ENCODE measurements around the gene TMTC1. TPM values are rescaled to one million over a fixed set of nuclear protein-coding genes. Genes with fewer than 3 reads are reported as not detected.

TMTC1 gene
- total and polyA plus RNA-seq, 2 experiments from 2014 or later = 6.8 to 14.0 TPM

DNA sequence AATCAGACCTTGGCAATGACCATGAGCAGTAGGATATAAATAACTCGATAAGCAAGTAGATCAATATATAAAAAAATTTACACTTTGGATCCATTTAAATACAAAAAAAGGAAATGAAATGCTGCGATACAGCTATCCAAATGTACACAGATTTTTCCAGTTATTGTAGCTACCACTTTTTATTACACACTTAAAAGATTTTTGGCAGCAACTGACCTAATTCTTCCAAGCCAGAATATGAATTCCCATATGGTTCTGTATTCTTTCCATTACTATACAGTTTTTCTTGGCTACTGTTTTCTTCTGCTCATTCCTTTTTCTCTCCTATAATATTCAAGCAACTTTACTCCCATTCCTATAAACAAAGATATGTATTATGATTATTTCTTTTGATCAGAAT is 52.2 kb downstream of the TMTC1 start:
- 60% methylated on average over 2 of the region's 2 CpGs for WGBS (ENCODE audit: low lambda C conversion rate, missing lambda C conversion rate)
- H3K9me3 ChIP-seq (ENCODE audit: low read depth) = no peaks in the 10 kb centered on the region
- no peaks in the 10 kb centered on the region for H3K36me3 ChIP-seq (replicated peaks; ENCODE audit: insufficient read depth, low read depth)
- H3K79me2 ChIP-seq = no peaks in the 10 kb centered on the region
- no peak overlapping the region for H3K4me2 ChIP-seq
- no peaks in the 10 kb centered on the region for H3K27me3 ChIP-seq
- H3K4me3 ChIP-seq = no peak overlapping the region
- H3K27ac ChIP-seq = no peak overlapping the region
- H3K9me2 ChIP-seq (replicated peaks; ENCODE audit: insufficient read depth) = no peaks in the 10 kb centered on the region
- no peak for TF ChIP-seq EZH2 (IDR thresholded peaks at IDR 0.05; ENCODE audit: borderline replicate concordance)
- no peak for TF ChIP-seq CTCF (IDR thresholded peaks at IDR 0.05; ENCODE audit: poor library complexity)
- no peak for TF ChIP-seq EZH2phosphoT487 (IDR thresholded peaks at IDR 0.05; ENCODE audit: low read depth, severe bottlenecking, unreplicated experiment)
- peaks cover 5% of the 10 kb centered on the region for H3K4me1 ChIP-seq (ENCODE audit: insufficient read depth)
- no peaks in the 10 kb centered on the region for H4K20me1 ChIP-seq (ENCODE audit: insufficient read depth, poor library complexity, severe bottlenecking)
- no peak overlapping the region for H2AFZ ChIP-seq
- no peak for DNase-seq (ENCODE audit: low spot score)

DNA sequence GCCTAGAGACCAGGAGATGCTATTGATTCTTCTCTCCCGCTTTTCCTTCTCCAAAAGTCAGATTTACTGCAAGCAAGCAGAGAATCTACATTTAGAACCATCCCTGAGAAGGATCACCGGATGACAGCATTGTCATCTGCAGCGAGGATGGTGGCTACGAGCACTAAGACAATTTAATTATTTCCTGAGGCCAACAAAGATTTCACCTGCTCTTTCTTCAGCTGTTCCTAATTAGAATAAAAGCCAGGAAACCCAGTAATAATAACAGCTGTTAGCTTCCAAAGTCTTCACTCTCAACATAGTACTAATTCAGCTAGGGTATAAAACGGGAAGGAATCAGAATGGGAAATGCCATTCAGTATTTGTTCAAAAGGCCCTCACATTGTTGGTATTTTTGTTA is 53.3 kb downstream of the TMTC1 start:
- no peaks in the 10 kb centered on the region for H3K27me3 ChIP-seq
- no peak overlapping the region for H3K4me3 ChIP-seq
- no peak overlapping the region for H3K27ac ChIP-seq
- no peak overlapping the region for H3K4me2 ChIP-seq
- no peaks in the 10 kb centered on the region for H4K20me1 ChIP-seq (ENCODE audit: insufficient read depth, poor library complexity, severe bottlenecking)
- no peak for DNase-seq (ENCODE audit: low spot score)
- H3K9me2 ChIP-seq (replicated peaks; ENCODE audit: insufficient read depth) = no peaks in the 10 kb centered on the region
- H3K4me1 ChIP-seq (ENCODE audit: insufficient read depth) = peaks cover 5% of the 10 kb centered on the region
- no peaks in the 10 kb centered on the region for H3K9me3 ChIP-seq (ENCODE audit: low read depth)
- no peak for TF ChIP-seq CTCF (IDR thresholded peaks at IDR 0.05; ENCODE audit: poor library complexity)
- no peak for TF ChIP-seq EZH2phosphoT487 (IDR thresholded peaks at IDR 0.05; ENCODE audit: low read depth, severe bottlenecking, unreplicated experiment)
- TF ChIP-seq EZH2 (IDR thresholded peaks at IDR 0.05; ENCODE audit: borderline replicate concordance) = no peak
- no peaks in the 10 kb centered on the region for H3K79me2 ChIP-seq
- WGBS (ENCODE audit: low lambda C conversion rate, missing lambda C conversion rate) = 76% methylated on average over 5 of the region's 5 CpGs
- H3K36me3 ChIP-seq (replicated peaks; ENCODE audit: insufficient read depth, low read depth) = no peaks in the 10 kb centered on the region
- H2AFZ ChIP-seq = no peak overlapping the region

- H3K27me3 ChIP-seq = no peaks in the 10 kb centered on the region
- H2AFZ ChIP-seq = no peak overlapping the region
- H3K79me2 ChIP-seq = no peaks in the 10 kb centered on the region
- H3K9me3 ChIP-seq (ENCODE audit: low read depth) = no peaks in the 10 kb centered on the region
- no peaks in the 10 kb centered on the region for H3K9me2 ChIP-seq (replicated peaks; ENCODE audit: insufficient read depth)
- TF ChIP-seq EZH2phosphoT487 (IDR thresholded peaks at IDR 0.05; ENCODE audit: low read depth, severe bottlenecking, unreplicated experiment) = no peak
- no peak for TF ChIP-seq CTCF (IDR thresholded peaks at IDR 0.05; ENCODE audit: poor library complexity)
- TF ChIP-seq EZH2 (IDR thresholded peaks at IDR 0.05; ENCODE audit: borderline replicate concordance) = no peak
- 76% methylated on average over 7 of the region's 7 CpGs for WGBS (ENCODE audit: low lambda C conversion rate, missing lambda C conversion rate)
- H3K4me3 ChIP-seq = no peak overlapping the region
- no peaks in the 10 kb centered on the region for H4K20me1 ChIP-seq (ENCODE audit: insufficient read depth, poor library complexity, severe bottlenecking)
- DNase-seq (ENCODE audit: low spot score) = no peak
- H3K27ac ChIP-seq = no peak overlapping the region
- no peaks in the 10 kb centered on the region for H3K36me3 ChIP-seq (replicated peaks; ENCODE audit: insufficient read depth, low read depth)
- no peak overlapping the region for H3K4me2 ChIP-seq
- H3K4me1 ChIP-seq (ENCODE audit: insufficient read depth) = peaks cover 5% of the 10 kb centered on the region
These were observed 55.7 kb downstream of the TMTC1 start for GRCh38 chr12:29728030-29728429.

All from hepatocyte (in vitro differentiated cells).